ENCODE data around the gene NOTUM.

DNA sequence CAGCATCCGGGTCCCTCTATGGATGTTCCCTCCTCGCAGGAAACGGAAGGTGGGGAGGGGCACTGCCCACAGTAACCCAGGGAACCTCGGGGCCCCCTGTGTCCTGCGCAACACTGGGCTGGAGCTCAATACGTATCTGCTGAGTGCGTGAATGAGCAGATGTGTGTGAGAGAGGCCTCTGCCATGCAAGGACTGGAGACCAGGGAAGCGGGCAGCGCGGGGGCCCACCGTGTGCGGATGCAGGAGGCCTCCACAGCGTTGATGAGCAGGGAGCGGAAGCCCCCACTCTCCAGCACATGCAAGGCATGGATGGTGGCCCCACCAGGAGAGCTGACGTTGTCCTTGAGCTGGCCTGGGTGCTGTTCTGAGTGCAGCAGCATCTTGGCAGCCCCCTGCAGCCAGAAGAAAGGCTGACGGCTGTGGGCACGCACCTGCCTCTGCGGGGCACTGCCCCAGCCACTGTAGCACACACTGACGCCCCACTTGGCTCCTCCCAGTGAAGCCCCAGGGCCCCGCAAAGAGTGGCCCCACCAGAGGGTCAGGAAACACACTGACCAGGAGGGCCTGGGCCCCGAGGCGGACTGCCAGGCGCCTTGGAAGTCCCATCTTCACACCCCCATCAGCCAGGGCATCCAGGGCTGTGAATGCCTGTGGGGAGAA is 26.8 kb downstream of the NOTUM start:
- TF ChIP-seq, protein P1, sequence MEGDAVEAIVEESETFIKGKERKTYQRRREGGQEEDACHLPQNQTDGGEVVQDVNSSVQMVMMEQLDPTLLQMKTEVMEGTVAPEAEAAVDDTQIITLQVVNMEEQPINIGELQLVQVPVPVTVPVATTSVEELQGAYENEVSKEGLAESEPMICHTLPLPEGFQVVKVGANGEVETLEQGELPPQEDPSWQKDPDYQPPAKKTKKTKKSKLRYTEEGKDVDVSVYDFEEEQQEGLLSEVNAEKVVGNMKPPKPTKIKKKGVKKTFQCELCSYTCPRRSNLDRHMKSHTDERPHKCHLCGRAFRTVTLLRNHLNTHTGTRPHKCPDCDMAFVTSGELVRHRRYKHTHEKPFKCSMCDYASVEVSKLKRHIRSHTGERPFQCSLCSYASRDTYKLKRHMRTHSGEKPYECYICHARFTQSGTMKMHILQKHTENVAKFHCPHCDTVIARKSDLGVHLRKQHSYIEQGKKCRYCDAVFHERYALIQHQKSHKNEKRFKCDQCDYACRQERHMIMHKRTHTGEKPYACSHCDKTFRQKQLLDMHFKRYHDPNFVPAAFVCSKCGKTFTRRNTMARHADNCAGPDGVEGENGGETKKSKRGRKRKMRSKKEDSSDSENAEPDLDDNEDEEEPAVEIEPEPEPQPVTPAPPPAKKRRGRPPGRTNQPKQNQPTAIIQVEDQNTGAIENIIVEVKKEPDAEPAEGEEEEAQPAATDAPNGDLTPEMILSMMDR (IDR thresholded peaks at IDR 0.05; ENCODE audit: extremely low read depth in 1 of 2, insufficient read depth in 1 of 2, low read depth in 1 of 2, low read length in 2 of 2) = no peak
- TF ChIP-seq POLR2A (IDR thresholded peaks at IDR 0.05; ENCODE audit: low read depth, low read length) = no peak
- no peak for TF ChIP-seq FOS (IDR thresholded peaks at IDR 0.05; ENCODE audit: borderline replicate concordance, insufficient read depth, low read length)
- TF ChIP-seq JUN (IDR thresholded peaks at IDR 0.05; ENCODE audit: borderline replicate concordance, insufficient read depth, insufficient read length, low read depth) = no peak
- TF ChIP-seq MYC (IDR thresholded peaks at IDR 0.05; ENCODE audit: low read depth, low read length) = no peak
- TF ChIP-seq POLR2AphosphoS5 (IDR thresholded peaks at IDR 0.05; ENCODE audit: insufficient read depth, low read depth, low read length) = no peak
- no peak for TF ChIP-seq EZH2 (IDR thresholded peaks at IDR 0.05; ENCODE audit: borderline replicate concordance, low read depth, low read length, severe bottlenecking)
- TF ChIP-seq, protein P2, sequence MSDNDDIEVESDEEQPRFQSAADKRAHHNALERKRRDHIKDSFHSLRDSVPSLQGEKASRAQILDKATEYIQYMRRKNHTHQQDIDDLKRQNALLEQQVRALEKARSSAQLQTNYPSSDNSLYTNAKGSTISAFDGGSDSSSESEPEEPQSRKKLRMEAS (IDR thresholded peaks at IDR 0.05; ENCODE audit: insufficient read depth, insufficient read length) = no peak
- TF ChIP-seq GATA2 (IDR thresholded peaks at IDR 0.05; ENCODE audit: insufficient read depth, insufficient read length, low read depth, low read length) = no peak

Measured in endothelial cell of umbilical vein (primary cell).